SK-N-MC (cell line): ENCODE measurements around the gene NLGN1.

Source experiments
- DNase-seq: peaks from one replicate; pipeline ENCODE4 v3.0.0-alpha.2; 2011; ENCODE audit warnings: low read depth, low spot score
- H3K27ac ChIP-seq: fragments of 200-600 bp; sonication (generic); 2 replicates; pipeline ENCODE4 v1.5.1; 2016; ENCODE audit warnings: mixed run types
- H3K36me3 ChIP-seq: fragments of 200-600 bp; sonication (generic); 2 replicates; pipeline ENCODE4 v1.6.1; 2017; ENCODE audit warnings: antibody characterized with exemption, low read length, mixed read lengths; ENCODE audit not compliant: insufficient read depth
- H3K4me3 ChIP-seq: fragments of 200-600 bp; sonication (generic); 2 replicates; pipeline ENCODE4 v1.5.1; 2016
- H3K9ac ChIP-seq: fragments of 200-600 bp; sonication (generic); 2 replicates; pipeline ENCODE4 v1.8.0; 2017; ENCODE audit warnings: mixed run types, mixed read lengths; ENCODE audit not compliant: insufficient read length
- H3K9me3 ChIP-seq: fragments of 200-600 bp; sonication (generic); 2 replicates; pipeline ENCODE4 v1.6.1; 2017; ENCODE audit warnings: low read depth, mild to moderate bottlenecking, antibody characterized with exemption, low read length, moderate library complexity, mixed read lengths
- EZH2 ChIP-seq: fragments of 200-600 bp; sonication (generic); IDR thresholded peaks from one replicate; pipeline ENCODE4 v1.6.1; 2017; ENCODE audit warnings: antibody characterized with exemption
- FOXP2 ChIP-seq: optimal IDR thresholded peaks from 2 replicates; pipeline ENCODE3; 2011; ENCODE audit warnings: mild to moderate bottlenecking, moderate library complexity; ENCODE audit not compliant: insufficient read depth; ENCODE audit errors: extremely low read length, control extremely low read depth
- POLR2AphosphoS5 ChIP-seq: IDR thresholded peaks from 2 replicates; pipeline ENCODE4 v1.6.1; 2012; ENCODE audit warnings: mild to moderate bottlenecking, low read depth, low read length, borderline replicate concordance

NLGN1 gene

DNA sequence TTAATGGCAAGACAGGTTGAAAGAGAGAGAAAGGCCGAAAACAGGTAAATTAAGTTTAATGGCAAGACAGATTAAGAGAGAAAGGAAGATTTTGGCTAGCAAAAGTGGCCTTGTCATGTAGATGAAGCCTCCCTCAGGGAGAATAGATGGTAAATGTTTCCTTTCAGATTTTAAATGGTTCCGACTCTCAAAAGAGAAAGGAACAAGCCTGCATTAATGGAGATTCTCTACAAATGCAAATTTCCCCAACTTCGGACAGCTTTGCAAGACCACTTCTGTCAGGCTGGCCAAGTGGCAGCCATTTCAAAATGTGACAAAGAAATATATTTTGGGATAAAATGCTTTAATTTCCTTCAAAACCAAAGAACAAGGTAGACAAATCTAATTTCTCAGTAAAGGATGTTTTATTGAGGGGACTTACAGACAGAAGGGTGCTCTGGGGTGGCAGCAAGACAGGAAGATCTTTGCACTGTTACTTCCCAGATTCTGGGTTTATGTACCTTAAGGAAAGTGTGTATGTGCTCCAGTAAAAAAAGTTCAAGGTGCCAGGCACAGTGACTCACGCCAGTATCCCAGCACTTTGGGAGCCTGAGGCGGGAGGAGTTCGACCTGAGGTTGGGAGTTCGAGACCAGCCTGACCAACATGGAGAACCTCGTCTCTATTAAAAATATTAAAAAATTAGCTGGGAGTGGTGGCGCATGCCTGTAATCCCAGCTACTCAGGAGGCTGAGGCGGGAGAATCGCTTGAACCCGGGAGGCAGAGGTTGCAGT, 835.3 kb downstream of the NLGN1 start:
- no peak overlapping the region for H3K4me3 ChIP-seq
- no peak for DNase-seq
- H3K36me3 ChIP-seq = no peaks in the 10 kb centered on the region
- H3K9ac ChIP-seq = no peak overlapping the region
- H3K9me3 ChIP-seq = no peaks in the 10 kb centered on the region
- no peak overlapping the region for H3K27ac ChIP-seq
- no peak for TF ChIP-seq POLR2AphosphoS5

DNA sequence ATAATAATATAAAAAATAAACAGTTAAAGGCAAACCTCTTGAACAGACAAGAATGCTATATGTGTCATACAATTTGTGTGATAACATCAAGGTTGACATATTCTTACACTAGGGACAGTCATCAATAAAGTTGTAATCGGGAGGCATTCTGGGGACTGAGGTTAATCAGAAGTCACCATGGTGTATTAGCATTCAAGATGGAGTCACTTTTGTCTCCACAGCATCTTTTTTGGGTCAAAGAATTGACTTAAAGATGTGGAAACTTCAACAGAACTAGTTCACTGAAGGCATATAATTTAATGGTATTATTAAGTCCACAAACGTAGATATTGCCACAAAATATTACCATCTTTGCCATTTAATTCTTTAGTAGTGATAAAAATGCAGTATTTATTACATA, 836.0 kb downstream of the NLGN1 start:
- Histone ChIP-seq H3K9ac (no peak overlapping the region), H3K9me3 (no peaks in the 10 kb centered on the region), H3K4me3 (no peak overlapping the region), H3K36me3 (no peaks in the 10 kb centered on the region), H3K27ac (no peak overlapping the region)
- TF ChIP-seq FOXP2 (no peak), POLR2AphosphoS5 (no peak), EZH2 (no peak)
- no peak for DNase-seq

DNA sequence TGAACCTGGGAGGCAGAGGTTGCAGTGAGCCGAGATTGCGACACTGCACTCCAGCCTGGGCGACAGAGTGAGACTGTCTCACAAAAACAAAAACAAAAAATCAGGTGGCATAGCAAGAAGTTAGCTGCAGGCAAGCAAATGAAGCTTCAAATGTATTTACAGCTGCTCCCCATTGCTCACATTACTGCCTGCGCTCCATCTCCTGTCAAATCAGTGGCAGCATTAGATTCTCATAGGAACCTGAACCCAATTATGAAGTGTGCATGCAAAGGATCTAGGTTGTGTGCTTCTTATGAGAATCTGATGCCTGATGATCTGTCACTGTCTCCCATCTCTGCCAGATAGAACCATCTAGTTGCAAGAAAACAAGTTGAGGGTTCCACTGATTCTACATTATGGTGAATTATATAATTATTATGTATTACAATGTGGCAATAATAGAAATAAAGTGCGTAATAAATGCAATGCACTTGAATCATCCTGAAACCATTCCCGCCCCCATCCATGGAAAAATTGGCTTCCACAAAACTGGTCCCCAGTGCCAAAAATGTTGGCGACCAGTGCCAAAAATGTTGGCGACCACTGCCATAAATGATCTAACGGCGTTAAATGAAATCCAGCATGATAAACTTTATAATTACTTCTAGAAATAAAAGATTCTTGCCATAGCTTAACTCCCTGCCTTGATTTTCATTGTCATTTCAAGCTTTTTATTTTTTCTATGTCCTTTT, 844.9 kb downstream of the NLGN1 start:
- no peak overlapping the region for H3K27ac ChIP-seq
- H3K4me3 ChIP-seq = no peak overlapping the region
- H3K9ac ChIP-seq = no peak overlapping the region
- TF ChIP-seq EZH2 = no peak
- no peak for TF ChIP-seq FOXP2
- TF ChIP-seq POLR2AphosphoS5 = no peak
- no peaks in the 10 kb centered on the region for H3K36me3 ChIP-seq
- DNase-seq = no peak
- no peaks in the 10 kb centered on the region for H3K9me3 ChIP-seq

DNA sequence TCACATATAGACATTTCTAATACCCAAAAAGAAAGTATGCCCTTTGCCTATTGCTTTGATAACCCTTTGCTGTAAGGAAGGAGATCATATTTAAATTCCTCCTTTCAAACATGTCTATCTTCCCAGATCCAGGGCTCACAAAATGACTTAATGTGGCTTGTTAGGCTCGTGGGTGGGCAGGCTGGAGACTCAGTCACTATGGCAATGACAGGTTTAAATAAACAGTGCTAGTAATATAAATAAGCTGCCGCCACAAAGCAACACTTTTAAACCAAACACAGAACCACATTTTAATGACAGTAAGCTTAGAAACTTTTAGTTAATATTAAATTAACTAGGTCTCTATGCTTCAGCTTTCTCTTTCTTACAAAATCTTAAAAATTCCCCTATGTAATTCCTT, 845.6 kb downstream of the NLGN1 start:
- DNase-seq = no peak
- TF ChIP-seq FOXP2 (no peak), POLR2AphosphoS5 (no peak), EZH2 (no peak)

DNA sequence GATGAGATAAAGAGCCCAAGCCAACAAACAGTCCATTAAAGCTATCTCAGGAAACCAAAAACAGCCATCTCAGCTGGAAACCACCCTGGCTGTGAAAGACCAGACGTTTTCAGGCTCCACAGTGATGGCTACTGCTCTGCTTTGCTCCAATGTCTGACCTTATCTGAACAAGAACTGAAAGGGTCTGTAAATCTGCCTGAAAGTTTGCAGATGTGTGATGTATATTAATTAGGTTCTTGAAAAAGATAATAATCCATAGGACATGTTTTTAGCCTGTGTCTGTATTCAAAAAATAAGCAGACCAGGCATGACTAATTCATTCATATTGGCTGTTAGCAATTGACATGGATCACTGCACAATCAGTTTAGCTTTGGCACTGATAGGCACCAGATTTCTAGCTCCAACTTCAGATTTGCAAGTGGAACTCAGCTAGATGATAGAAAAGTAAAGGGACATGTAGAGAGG, 850.2 kb downstream of the NLGN1 start:
- Histone ChIP-seq H3K9me3 (no peaks in the 10 kb centered on the region), H3K9ac (no peak overlapping the region), H3K27ac (0 out of 2 replicates have a peak overlapping the region, but pooled peaks have one; percentile 4), H3K36me3 (no peaks in the 10 kb centered on the region), H3K4me3 (no peak overlapping the region)
- no peak for DNase-seq
- TF ChIP-seq EZH2 (no peak), POLR2AphosphoS5 (no peak), FOXP2 (peak; percentile 63)

More for the DNA sequence above, 845.6 kb downstream of the NLGN1 start:
- H3K4me3 ChIP-seq = no peak overlapping the region
- H3K27ac ChIP-seq = no peak overlapping the region
- no peaks in the 10 kb centered on the region for H3K9me3 ChIP-seq
- H3K9ac ChIP-seq = no peak overlapping the region
- no peaks in the 10 kb centered on the region for H3K36me3 ChIP-seq

DNA sequence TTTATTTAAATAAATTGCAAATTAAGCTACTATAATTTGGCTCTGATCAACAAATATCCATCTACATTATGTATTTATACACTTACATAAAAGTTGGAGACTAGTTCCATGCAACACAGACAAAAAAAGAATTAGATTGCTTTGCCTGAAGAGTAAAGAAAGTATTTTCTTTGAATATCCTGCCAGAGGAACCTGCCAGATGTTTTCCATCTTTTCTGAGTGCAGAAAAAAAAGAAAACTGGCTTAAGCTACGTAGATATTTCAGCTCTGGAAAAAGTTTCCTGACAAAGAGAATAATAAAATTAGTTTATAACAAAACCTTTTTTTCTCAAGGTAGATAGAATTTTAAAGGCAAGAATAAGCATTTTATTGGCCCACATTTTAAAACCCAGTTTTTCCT, 854.1 kb downstream of the NLGN1 start:
- H3K36me3 ChIP-seq = no peaks in the 10 kb centered on the region; the same call in 1 of the 2 replicates
- TF ChIP-seq FOXP2 (no peak), EZH2 (no peak)
- no peak overlapping the region; the same call in 1 of the 2 replicates for H3K4me3 ChIP-seq
- peak overlapping the region; percentile 29 for H3K9ac ChIP-seq
- H3K27ac ChIP-seq = peak overlapping the region; percentile 40; the same call in 1 of the 2 replicates
- H3K9me3 ChIP-seq = peaks cover 1% of the 10 kb centered on the region; the same call in 1 of the 2 replicates
- no peak for DNase-seq

DNA sequence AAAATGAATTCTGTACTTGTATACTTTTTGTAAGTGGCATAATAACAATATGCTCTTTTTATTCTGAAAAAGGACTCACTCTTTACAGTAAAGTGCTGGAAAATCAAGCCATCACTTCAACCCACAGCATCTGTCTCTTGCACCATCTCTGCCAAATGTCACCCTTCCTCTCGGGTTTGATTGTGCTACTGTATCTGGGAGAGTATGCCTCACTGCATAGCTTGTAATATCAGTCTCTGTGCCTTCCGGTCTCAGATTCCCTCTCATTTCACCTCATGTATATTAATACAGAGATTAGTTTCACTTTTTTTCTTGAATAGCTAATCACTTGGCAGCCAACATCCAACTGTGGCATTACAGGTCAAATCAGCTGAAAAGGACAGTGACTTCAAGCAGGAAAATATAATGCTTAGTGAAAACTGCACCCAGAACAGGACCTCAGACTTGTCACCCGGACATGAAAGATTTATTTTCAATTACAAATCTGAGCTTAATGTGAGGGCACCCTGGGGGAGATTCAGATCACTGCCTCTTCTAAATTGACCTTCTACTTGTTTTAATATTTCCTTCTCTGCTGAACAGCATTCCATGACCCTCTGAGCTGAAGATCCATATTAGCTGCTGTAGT, 855.8 kb downstream of the NLGN1 start:
- peak overlapping the region; percentile 95 for H3K27ac ChIP-seq
- TF ChIP-seq EZH2 = no peak
- TF ChIP-seq POLR2AphosphoS5 = peak; percentile 20; the same call in 1 of the 2 replicates

DNA sequence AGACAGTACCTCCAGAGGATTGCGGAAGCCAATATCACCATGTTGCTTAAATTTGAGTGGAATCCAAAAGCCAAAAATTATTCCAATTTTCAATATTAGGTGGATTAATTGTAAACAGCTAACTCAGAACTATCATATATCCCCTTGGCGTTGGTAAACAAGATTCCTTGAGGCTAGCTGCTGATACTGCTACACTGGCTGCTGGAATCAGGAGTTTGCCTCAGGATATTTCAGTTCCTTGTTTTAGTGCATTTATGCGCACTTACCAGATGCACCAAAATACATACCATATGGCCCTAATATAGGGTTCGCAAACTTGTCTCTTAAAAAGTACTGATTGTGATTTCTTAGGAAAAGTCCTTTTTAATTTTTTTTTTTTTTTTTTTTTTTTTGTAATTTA, 856.4 kb downstream of the NLGN1 start:
- peak; percentile 83 for DNase-seq
- TF ChIP-seq FOXP2 (peak; percentile 100), POLR2AphosphoS5 (peak; percentile 24; the same call in 1 of the 2 replicates), EZH2 (no peak)
- Histone ChIP-seq H3K9ac (peak overlapping the region; percentile 15), H3K9me3 (peaks cover 4% of the 10 kb centered on the region; the same call in 1 of the 2 replicates), H3K4me3 (peak overlapping the region; percentile 71), H3K36me3 (no peaks in the 10 kb centered on the region; the same call in 1 of the 2 replicates), H3K27ac (peak overlapping the region; percentile 95)

More for the DNA sequence above, 855.8 kb downstream of the NLGN1 start:
- H3K36me3 ChIP-seq = no peaks in the 10 kb centered on the region; the same call in 1 of the 2 replicates
- peak overlapping the region; percentile 71 for H3K4me3 ChIP-seq
- DNase-seq = peak; percentile 76
- H3K9me3 ChIP-seq = peaks cover 4% of the 10 kb centered on the region; the same call in 1 of the 2 replicates
- H3K9ac ChIP-seq = peak overlapping the region; percentile 15
